ENCODE data around the gene LDLRAD3.

The LDLRAD3 gene

GRCh38 chr11:36104660-36104992 lies 160.8 kb downstream of the LDLRAD3 start:
- DNase-seq (ENCODE audit: low read depth in 2 of 2) = no peak

- DNase-seq (ENCODE audit: low read depth in 2 of 2) = no peak
Observed at GRCh38 chr11:36105743-36106581, 162.1 kb downstream of the LDLRAD3 start.

DNA sequence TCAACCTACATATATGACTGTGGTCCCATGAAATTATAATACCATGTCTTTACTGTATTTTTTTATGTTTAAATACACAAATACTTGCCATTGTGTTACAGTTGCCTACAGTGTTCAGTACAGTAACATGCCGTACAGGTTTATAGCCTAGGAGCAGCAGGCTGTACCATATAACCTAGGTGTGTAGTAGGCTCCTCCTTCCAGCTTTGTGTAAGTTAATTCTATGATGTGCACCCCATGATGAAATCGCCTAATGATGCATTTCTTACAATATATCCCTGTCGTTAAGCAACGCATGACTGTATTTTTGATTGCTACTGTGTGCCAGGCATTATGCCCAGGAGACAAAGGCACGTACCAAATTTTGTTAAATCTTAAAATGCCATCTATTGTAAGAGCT lies 163.7 kb downstream of the LDLRAD3 start:
- DNase-seq (ENCODE audit: low read depth in 2 of 2) = no peak

- no peak for DNase-seq (ENCODE audit: low read depth in 2 of 2)
Observed at GRCh38 chr11:36108881-36109589, 165.2 kb downstream of the LDLRAD3 start.

- no peak for DNase-seq (ENCODE audit: low read depth in 2 of 2)
Observed at GRCh38 chr11:36109590-36109849, 165.7 kb downstream of the LDLRAD3 start.

- DNase-seq (ENCODE audit: low read depth in 2 of 2) = no peak
Observed at GRCh38 chr11:36109850-36110606, 166.2 kb downstream of the LDLRAD3 start.

DNA sequence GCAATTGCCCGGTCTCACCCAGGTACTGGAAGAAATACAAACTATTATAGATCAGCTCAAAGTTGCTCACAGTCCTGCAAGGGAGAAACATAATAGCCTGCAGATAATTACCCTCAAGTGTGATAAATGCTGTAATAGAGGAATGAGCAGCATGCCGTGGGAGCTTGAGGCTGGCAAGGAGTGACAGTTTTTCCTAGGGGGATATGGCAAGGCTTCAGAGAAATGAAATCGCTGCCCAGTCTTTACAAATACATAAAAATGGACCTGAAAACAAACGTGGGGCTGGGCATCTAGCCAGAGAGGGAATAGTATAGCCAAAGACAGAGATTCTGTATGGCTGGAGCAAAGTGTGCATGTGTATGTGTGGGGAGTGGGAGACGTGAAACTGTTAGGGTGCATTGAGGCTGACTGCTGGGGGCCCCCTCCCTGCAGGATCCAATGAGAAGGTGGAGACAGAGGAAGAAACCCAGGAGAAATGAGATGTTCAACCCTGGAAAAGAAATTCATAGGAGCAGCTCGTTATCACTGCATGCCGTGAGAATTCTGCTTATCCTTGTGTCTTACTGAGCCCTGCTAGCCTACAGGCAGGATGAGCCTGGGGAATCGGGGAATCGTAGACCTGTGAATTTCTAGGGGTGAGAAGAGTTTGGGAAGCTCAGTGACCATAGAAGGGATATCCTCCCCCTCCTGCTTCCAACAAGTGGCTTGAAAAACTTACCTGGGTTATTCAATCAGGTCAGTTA lies 167.0 kb downstream of the LDLRAD3 start:
- no peak for DNase-seq (ENCODE audit: low read depth in 2 of 2)

DNA sequence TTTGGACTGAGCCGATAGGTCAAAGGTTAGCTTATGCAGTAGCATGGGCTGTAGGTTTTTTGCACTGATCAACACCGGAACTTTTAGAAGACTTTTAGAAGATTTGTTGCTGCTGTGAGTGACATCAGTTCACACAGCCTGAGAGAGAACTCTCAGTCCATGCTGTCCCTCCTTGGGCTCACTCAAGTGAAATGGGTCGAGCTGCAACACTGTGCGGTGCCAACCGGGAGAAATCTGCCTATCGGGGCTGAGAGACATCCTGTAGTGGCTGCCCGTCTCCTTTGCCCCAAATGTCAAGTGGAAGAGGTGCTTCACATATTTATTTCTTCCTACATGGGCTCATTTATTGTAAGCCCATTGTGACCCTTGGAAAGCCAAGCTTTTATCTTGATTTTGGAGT lies 170.2 kb downstream of the LDLRAD3 start:
- no peak for DNase-seq (ENCODE audit: low read depth in 2 of 2)

GRCh38 chr11:36115378-36115801 lies 171.5 kb downstream of the LDLRAD3 start:
- DNase-seq (ENCODE audit: low read depth in 2 of 2) = no peak

GRCh38 chr11:36116161-36116560 lies 172.3 kb downstream of the LDLRAD3 start:
- DNase-seq (ENCODE audit: low read depth in 2 of 2) = no peak

DNA sequence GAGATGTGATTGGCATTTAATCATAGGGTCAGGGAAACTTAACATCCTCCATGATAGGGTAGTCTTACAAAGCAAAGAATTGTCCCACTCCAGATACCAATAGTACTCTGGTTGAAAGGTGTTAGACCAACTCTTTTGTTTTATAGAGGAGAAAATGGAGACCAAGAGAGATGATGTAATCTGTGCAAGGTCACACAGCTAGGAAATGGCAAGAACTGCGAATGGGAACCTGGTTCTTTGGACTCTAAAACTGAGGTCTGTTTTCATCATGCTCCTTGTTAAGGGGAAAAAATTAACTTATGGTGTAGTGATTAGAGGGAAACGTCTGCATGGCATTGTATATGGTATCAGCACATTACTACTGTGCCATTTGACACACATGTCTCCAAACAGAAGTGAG lies 174.2 kb downstream of the LDLRAD3 start:
- DNase-seq (ENCODE audit: low read depth in 2 of 2) = no peak

GRCh38 chr11:36119300-36119699 lies 175.4 kb downstream of the LDLRAD3 start:
- no peak for DNase-seq (ENCODE audit: low read depth in 2 of 2)

GRCh38 chr11:36121054-36121453 lies 177.2 kb downstream of the LDLRAD3 start:
- no peak for DNase-seq (ENCODE audit: low read depth in 2 of 2)

DNA sequence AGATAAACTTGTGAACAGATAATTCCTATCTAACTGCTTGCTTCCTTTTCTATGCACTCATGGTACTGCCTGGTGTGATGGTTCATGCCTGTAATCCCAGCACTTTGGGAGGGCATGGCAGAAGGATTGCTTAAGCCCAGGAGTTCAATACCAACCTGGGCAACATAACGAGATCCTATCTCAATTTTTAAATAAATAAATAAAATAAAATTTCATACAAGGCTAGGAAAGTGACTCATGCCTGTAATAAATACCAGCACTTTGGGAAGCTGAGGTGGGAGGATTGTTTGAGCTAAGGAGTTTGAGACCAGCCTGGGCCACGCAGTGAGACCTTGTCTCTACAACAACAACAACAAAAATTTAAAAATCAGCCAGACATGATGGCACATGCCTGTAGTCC lies 178.8 kb downstream of the LDLRAD3 start:
- DNase-seq (ENCODE audit: low read depth in 2 of 2) = no peak

- no peak for DNase-seq (ENCODE audit: low read depth in 2 of 2)
Observed at GRCh38 chr11:36123336-36124101, 179.7 kb downstream of the LDLRAD3 start.

DNA sequence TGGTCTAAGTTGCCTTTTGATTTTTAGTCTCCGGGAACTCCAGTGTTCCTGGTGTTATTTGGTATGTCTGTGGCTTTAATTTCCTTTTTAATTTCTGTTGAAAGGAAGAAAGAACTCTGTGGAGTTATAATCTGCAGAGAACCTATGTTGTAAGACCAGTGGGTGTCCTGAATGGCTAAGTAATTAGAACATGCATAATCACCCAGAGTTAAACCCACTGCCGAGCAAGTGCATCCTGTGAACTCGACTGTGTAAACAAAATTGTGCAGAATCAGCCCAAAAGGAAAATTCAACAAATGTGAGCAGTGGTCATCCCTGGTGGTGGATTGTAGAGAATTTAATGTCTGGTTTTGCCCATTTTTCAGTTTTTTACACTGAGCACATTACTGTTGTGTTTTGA lies 182.8 kb downstream of the LDLRAD3 start:
- DNase-seq (ENCODE audit: low read depth in 2 of 2) = no peak

- DNase-seq (ENCODE audit: low read depth in 2 of 2) = no peak
Observed at GRCh38 chr11:36127550-36127949, 183.7 kb downstream of the LDLRAD3 start.

DNA sequence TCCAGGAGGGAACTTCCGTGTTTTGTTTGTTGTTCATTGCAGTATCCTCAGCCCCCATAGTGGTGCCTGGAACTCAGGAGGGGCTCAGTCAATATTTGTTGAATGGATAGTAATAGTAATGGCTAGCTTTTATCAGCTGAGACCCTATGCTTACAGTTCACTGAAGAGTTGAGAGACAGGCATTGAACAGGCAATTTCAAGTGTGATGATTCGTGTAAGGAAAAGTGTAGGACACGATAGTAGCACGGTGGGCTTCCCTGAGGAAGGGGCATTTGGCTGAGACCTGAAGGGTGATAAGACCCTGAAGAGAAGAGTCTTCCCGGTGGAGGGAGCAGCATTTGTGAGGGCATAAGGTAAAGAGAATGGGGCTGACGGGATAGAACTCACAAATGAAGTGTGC lies 186.1 kb downstream of the LDLRAD3 start:
- DNase-seq (ENCODE audit: low read depth in 2 of 2) = no peak

DNA sequence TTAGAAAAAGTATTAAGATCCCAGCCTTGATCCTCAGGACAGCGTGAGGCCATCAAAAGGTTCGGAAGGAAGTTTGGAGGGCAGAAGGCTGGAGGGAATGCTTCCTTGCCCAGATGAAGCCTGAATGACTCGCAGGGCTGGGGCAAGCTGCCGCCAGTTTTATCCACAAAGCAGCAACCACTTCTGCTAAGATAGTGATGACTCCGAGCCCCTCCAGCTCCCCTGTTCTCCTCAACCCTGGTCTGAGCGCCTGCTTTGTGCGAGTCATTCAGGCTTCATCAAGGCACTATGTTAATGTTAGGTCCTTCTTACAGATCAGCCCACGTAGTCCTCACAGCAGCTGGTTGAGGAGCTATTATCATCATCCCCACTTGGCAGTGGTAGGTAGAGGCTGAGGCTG lies 186.5 kb downstream of the LDLRAD3 start:
- DNase-seq (ENCODE audit: low read depth in 2 of 2) = no peak

DNA sequence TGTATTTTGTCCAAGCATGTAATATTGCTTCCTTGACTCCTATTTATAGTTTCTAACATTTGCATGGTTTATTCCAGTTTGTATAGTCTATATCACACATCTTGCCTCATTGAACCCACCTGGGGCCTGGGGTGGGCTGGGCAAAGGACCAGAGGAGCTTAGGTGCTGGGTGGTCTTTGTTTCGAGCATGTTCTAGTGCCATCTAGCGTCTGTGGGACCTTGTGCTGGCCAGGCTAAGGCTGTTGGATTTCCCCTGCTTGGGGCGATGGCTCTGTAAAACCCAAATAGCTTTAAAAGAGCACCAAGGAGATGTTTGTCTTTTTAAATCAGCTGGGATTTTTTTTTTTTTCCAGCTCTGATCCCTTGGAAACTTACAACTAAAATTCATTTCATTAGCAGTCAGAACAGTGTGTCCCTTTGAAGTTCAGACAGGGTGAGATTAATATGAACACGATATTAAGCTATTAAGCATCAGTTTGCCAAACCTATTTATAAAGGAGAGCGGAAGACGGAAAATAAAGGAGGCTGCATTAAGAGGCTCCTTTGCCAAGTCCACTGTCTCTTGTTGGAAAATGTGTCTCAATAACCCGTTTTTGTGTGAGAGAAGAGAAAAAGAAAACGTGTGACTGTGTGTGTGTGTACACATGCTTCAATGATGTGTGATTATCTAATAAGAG lies 188.0 kb downstream of the LDLRAD3 start:
- DNase-seq (ENCODE audit: low read depth in 2 of 2) = no peak

DNA sequence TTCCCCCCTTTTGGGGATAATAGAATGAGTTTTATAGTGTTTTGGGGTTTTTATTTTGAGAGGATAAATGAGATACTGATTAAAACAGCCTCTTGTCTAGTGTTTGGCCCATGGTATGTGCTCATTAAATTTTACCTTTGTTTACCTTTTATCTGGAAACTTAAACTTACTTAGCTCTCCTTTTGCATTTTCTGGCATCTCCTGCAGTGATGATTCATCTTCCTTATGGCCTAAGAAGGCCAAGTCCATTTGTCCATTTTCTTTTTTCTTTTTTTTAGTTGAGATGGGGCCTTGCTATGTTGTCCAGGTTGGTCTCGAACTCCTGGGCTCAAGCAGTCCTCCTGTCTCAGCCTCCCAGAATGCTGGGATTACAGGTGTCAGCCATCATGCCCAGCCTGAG lies 189.1 kb downstream of the LDLRAD3 start:
- no peak for DNase-seq (ENCODE audit: low read depth in 2 of 2)
